Stimulated activated memory B cell treated with anti-CD40 and anti-IgM and Interleukin-4, amounts not matched to agents 10 μg/mL and 1 μg/mL and 100 μg/mL, for 72 hours (primary cell): ENCODE data around the gene SLC41A1.

Experiments
- ATAC-seq: fragments of 150-1000 bp; cut with Tn5 transposase; 2 replicates; pipeline ENCODE4 v1.10.0; 2021
- H3K27ac Mint-ChIP-seq: one replicate; pipeline ENCODE4 v1.8.0; 2022; ENCODE audit warnings: mild to moderate bottlenecking, mixed read lengths
- H3K27me3 Mint-ChIP-seq: one replicate; pipeline ENCODE4 v1.8.0; 2022; ENCODE audit warnings: mixed read lengths
- H3K36me3 Mint-ChIP-seq: one replicate; pipeline ENCODE4 v1.8.0; 2022; ENCODE audit warnings: mixed read lengths
- H3K4me1 Mint-ChIP-seq: one replicate; pipeline ENCODE4 v1.8.0; 2022; ENCODE audit warnings: mixed read lengths
- H3K4me3 Mint-ChIP-seq: one replicate; pipeline ENCODE4 v1.8.0; 2022; ENCODE audit warnings: mild to moderate bottlenecking, moderate library complexity, mixed read lengths
- H3K9me3 Mint-ChIP-seq: one replicate; pipeline ENCODE4 v1.8.0; 2022; ENCODE audit warnings: mixed read lengths

The SLC41A1 gene

DNA sequence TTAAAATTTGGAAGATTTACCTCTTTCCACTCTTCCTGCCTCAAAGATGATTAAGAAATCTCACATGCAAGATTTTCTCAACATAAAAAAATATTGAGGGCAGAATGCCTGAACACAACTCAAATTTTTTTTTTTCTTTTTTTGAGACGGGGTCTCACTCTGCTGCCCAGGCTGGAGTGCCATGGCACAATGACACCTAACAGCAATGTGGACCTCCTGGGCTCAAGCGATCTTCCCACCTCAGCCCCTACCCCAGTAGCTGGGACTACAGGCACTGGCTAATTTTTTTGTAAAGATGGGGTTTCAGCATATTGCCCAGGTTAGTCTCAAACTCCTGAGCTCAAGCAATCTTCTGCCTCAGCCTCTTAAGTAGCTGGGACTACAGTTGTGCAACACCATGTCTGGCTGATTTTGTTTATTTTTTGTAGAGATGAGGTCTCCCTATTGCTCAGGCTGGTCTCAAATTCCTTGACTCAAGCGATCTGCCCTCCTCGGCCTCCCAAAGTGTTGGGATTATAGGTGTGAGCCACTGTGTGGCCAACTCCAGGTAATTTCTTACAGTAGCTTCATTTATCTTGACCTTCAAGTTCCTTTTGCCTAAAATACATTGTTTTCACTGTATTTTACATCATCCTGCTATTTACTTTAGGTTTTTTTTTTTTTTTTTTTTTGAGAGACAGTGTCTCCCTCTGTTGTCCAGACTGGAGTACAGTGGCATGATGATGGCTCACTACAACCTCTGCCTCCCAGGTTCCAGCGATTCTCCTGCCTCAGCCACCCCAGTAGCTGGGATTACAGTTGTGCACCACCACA lies 73.4 kb downstream of the SLC41A1 start:
- H3K27ac Mint-ChIP-seq: no peak overlapping the region
- peaks cover 52% of the 10 kb centered on the region for H3K4me1 Mint-ChIP-seq
- H3K36me3 Mint-ChIP-seq: peaks cover 20% of the 10 kb centered on the region
- H3K27me3 Mint-ChIP-seq: no peaks in the 10 kb centered on the region
- no peak for ATAC-seq
- no peak overlapping the region for H3K4me3 Mint-ChIP-seq
- no peaks in the 10 kb centered on the region for H3K9me3 Mint-ChIP-seq
